GM21367 (cell line): ENCODE results near the gene TCHP.
"Not testable (repeated sequence)": the region's sequence is repeated elsewhere in the genome, so short reads cannot be mapped to it uniquely, and the experiment has no call there.

Experiments used
- ATAC-seq: cut with Tn5 transposase; IDR thresholded peaks from one replicate; pipeline ENCODE4 v1.9.1; 2021; ENCODE audit not compliant: unreplicated experiment

TCHP gene

GRCh38 chr12:109878749-109879148 is 21.3 kb upstream of the TCHP start:
- ATAC-seq = no peak

GRCh38 chr12:109879351-109880042 is 20.6 kb upstream of the TCHP start:
- ATAC-seq = no peak

GRCh38 chr12:109880043-109880931 is 19.8 kb upstream of the TCHP start, which contains the start of gene GLTP:
TSS of gene GLTP (minus strand) at chr12:109880541. CDS start at chr12:109880374, 167 bp downstream.
- ATAC-seq = peak; percentile 82

GRCh38 chr12:109880938-109881337 is 19.1 kb upstream of the TCHP start:
- no peak for ATAC-seq

- no peak for ATAC-seq
Measured at GRCh38 chr12:109881752-109882151, 18.3 kb upstream of the TCHP start.

GRCh38 chr12:109883461-109883860 is 16.6 kb upstream of the TCHP start:
- ATAC-seq = no peak

GRCh38 chr12:109885616-109886015 is 14.5 kb upstream of the TCHP start:
- ATAC-seq = no peak

GRCh38 chr12:109888179-109889020 is 11.7 kb upstream of the TCHP start:
- ATAC-seq = no peak

- ATAC-seq = no peak
Measured at GRCh38 chr12:109890620-109891170, 9.4 kb upstream of the TCHP start.

GRCh38 chr12:109891731-109892130 is 8.3 kb upstream of the TCHP start:
- ATAC-seq = not testable (repeated sequence)

- ATAC-seq = no peak
Measured at GRCh38 chr12:109892165-109892715, 7.8 kb upstream of the TCHP start.

- ATAC-seq = peak; percentile 55
Measured at GRCh38 chr12:109892748-109893147, 7.3 kb upstream of the TCHP start.

GRCh38 chr12:109893261-109893995 is 6.6 kb upstream of the TCHP start:
- no peak for ATAC-seq

GRCh38 chr12:109894939-109895338 is 5.1 kb upstream of the TCHP start:
- no peak for ATAC-seq

- no peak for ATAC-seq
Measured at GRCh38 chr12:109896188-109896587, 3.9 kb upstream of the TCHP start.

GRCh38 chr12:109897029-109897428 is 3.0 kb upstream of the TCHP start:
- ATAC-seq = no peak

- ATAC-seq = not testable (repeated sequence)
Measured at GRCh38 chr12:109899345-109899744, 729 bp upstream of the TCHP start.

GRCh38 chr12:109900752-109901580 is 892 bp downstream of the TCHP start:
- no peak for ATAC-seq

GRCh38 chr12:109902891-109903418 is 2.9 kb downstream of the TCHP start:
- ATAC-seq = no peak
